Measurements from ENCODE around the gene CLSTN2.

DNA sequence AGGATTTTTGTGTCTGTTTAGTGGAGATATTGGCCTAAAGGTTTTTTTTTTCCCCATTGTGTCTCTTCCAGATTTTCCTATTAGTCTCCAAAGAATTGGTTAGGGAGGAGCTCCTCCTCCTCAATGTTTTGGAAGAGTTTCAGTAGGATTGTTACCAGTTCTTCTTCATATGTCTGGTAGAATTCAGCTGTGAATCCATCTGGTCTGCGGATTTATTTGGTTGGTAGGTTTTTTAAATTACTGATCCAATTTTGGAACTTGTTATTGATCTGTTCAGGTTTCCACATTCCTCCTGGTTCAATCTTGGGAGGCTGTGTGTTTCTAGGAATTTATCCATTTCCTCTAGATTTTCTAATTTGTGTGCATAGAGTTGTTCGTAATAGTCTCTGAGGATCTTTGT lies 222.2 kb downstream of the CLSTN2 start:
- TF ChIP-seq, protein P1, sequence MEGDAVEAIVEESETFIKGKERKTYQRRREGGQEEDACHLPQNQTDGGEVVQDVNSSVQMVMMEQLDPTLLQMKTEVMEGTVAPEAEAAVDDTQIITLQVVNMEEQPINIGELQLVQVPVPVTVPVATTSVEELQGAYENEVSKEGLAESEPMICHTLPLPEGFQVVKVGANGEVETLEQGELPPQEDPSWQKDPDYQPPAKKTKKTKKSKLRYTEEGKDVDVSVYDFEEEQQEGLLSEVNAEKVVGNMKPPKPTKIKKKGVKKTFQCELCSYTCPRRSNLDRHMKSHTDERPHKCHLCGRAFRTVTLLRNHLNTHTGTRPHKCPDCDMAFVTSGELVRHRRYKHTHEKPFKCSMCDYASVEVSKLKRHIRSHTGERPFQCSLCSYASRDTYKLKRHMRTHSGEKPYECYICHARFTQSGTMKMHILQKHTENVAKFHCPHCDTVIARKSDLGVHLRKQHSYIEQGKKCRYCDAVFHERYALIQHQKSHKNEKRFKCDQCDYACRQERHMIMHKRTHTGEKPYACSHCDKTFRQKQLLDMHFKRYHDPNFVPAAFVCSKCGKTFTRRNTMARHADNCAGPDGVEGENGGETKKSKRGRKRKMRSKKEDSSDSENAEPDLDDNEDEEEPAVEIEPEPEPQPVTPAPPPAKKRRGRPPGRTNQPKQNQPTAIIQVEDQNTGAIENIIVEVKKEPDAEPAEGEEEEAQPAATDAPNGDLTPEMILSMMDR (IDR thresholded peaks at IDR 0.05; ENCODE audit: poor library complexity): no peak
- TF ChIP-seq EZH2phosphoT487 (IDR thresholded peaks at IDR 0.05; ENCODE audit: low read depth, severe bottlenecking, unreplicated experiment) (no peak), EZH2 (IDR thresholded peaks at IDR 0.05; ENCODE audit: borderline replicate concordance) (no peak)

Data from hepatocyte (in vitro differentiated cells).